ENCODE measurements around the gene NPAS3. TPM values are rescaled to one million over a fixed set of nuclear protein-coding genes. Genes with fewer than 3 reads are reported as not detected.

The NPAS3 gene
- total RNA-seq, 1 experiment from 2014 or later = 0.36 TPM

GRCh38 chr14:33834466-33835260 is 896.0 kb downstream of the NPAS3 start:
- Histone ChIP-seq H3K4me1 (ENCODE audit: insufficient read depth, low read length) (no peaks in the 10 kb centered on the region), H3F3A (ENCODE audit: low read length, unreplicated experiment) (no peaks in the 10 kb centered on the region), H2AFZ (ENCODE audit: low read length) (no peak overlapping the region), H3K4me3 (ENCODE audit: low read length) (no peak overlapping the region), H3K9ac (ENCODE audit: low read length) (no peak overlapping the region), H4K20me1 (ENCODE audit: low read length) (no peaks in the 10 kb centered on the region), H3K79me2 (ENCODE audit: low read length) (no peaks in the 10 kb centered on the region), H3K36me3 (ENCODE audit: low read depth, low read length) (no peaks in the 10 kb centered on the region), H3K9me3 (ENCODE audit: low read length) (no peaks in the 10 kb centered on the region), H3K9me2 (replicated peaks; ENCODE audit: low read length) (no peaks in the 10 kb centered on the region), H3K27ac (ENCODE audit: low read length) (no peak overlapping the region), H3K4me2 (ENCODE audit: low read length) (no peak overlapping the region), H3K27me3 (ENCODE audit: low read length) (no peaks in the 10 kb centered on the region)
- intact Hi-C loops (cut with micrococcal nuclease) = loop anchor here (5.0 kb wide), 1 partner anchor 1257 kb away; no protein-coding TSS in a partner anchor
- no peak for ATAC-seq
- CTCF ChIA-PET = interaction anchor here (1.2 kb wide), 1 partner anchor 488 kb away, joined by 4 read pairs; no protein-coding TSS in a partner anchor
- DNase-seq = no peak
- TF ChIP-seq CTCF (conservative IDR thresholded peaks at IDR 0.05; ENCODE audit: low read depth, low read length) (no peak), EZH2 (IDR thresholded peaks at IDR 0.05; ENCODE audit: low read length, unreplicated experiment) (no peak), EZH2phosphoT487 (IDR thresholded peaks at IDR 0.05; ENCODE audit: borderline replicate concordance, low read length) (no peak)
- BruUV-seq (replicated peaks) = no TSS peak
- POLR2A ChIA-PET (ENCODE audit: unreplicated experiment) = no interaction called here

GRCh38 chr14:33835261-33835655 is 896.6 kb downstream of the NPAS3 start:
- Histone ChIP-seq H3K4me1 (ENCODE audit: insufficient read depth, low read length) (no peaks in the 10 kb centered on the region), H3K9ac (ENCODE audit: low read length) (no peak overlapping the region), H3K36me3 (ENCODE audit: low read depth, low read length) (no peaks in the 10 kb centered on the region), H3K27me3 (ENCODE audit: low read length) (no peaks in the 10 kb centered on the region), H3K4me3 (ENCODE audit: low read length) (no peak overlapping the region), H3F3A (ENCODE audit: low read length, unreplicated experiment) (no peaks in the 10 kb centered on the region), H3K27ac (ENCODE audit: low read length) (no peak overlapping the region), H3K4me2 (ENCODE audit: low read length) (no peak overlapping the region), H3K9me3 (ENCODE audit: low read length) (no peaks in the 10 kb centered on the region), H4K20me1 (ENCODE audit: low read length) (no peaks in the 10 kb centered on the region), H2AFZ (ENCODE audit: low read length) (no peak overlapping the region), H3K79me2 (ENCODE audit: low read length) (no peaks in the 10 kb centered on the region), H3K9me2 (replicated peaks; ENCODE audit: low read length) (no peaks in the 10 kb centered on the region)
- BruUV-seq (replicated peaks) = no TSS peak
- ChIA-PET POLR2A (ENCODE audit: unreplicated experiment) (no interaction called here), CTCF (no interaction called here)
- TF ChIP-seq EZH2 (IDR thresholded peaks at IDR 0.05; ENCODE audit: low read length, unreplicated experiment) (no peak), EZH2phosphoT487 (IDR thresholded peaks at IDR 0.05; ENCODE audit: borderline replicate concordance, low read length) (no peak), CTCF (conservative IDR thresholded peaks at IDR 0.05; ENCODE audit: low read depth, low read length) (no peak)
- ATAC-seq = no peak
- DNase-seq = no peak
- intact Hi-C loops (cut with micrococcal nuclease) = loop anchor here (5.0 kb wide), 1 partner anchor 1258 kb away; no protein-coding TSS in a partner anchor

GRCh38 chr14:33835677-33836076 is 897.0 kb downstream of the NPAS3 start:
- intact Hi-C loops (cut with micrococcal nuclease) = loop anchor here (5.0 kb wide), 1 partner anchor 1258 kb away; no protein-coding TSS in a partner anchor
- ATAC-seq = no peak
- POLR2A ChIA-PET (ENCODE audit: unreplicated experiment) = no interaction called here

More at GRCh38 chr14:33835677-33836076, 897.0 kb downstream of the NPAS3 start:
- H3K9me3 ChIP-seq (ENCODE audit: low read length) = no peaks in the 10 kb centered on the region
- no peak overlapping the region for H2AFZ ChIP-seq (ENCODE audit: low read length)
- CTCF ChIA-PET = no interaction called here
- H3K27ac ChIP-seq (ENCODE audit: low read length) = no peak overlapping the region
- H3K4me1 ChIP-seq (ENCODE audit: insufficient read depth, low read length) = no peaks in the 10 kb centered on the region
- no peak overlapping the region for H3K9ac ChIP-seq (ENCODE audit: low read length)
- no peaks in the 10 kb centered on the region for H3K79me2 ChIP-seq (ENCODE audit: low read length)
- H3K9me2 ChIP-seq (replicated peaks; ENCODE audit: low read length) = no peaks in the 10 kb centered on the region
- no peaks in the 10 kb centered on the region for H3K27me3 ChIP-seq (ENCODE audit: low read length)
- no peaks in the 10 kb centered on the region for H4K20me1 ChIP-seq (ENCODE audit: low read length)
- no peak for DNase-seq
- H3K36me3 ChIP-seq (ENCODE audit: low read depth, low read length) = no peaks in the 10 kb centered on the region
- no peak overlapping the region for H3K4me2 ChIP-seq (ENCODE audit: low read length)
- no peak overlapping the region for H3K4me3 ChIP-seq (ENCODE audit: low read length)
- H3F3A ChIP-seq (ENCODE audit: low read length, unreplicated experiment) = no peaks in the 10 kb centered on the region
- no TSS peak for BruUV-seq (replicated peaks)
- no peak for TF ChIP-seq EZH2 (IDR thresholded peaks at IDR 0.05; ENCODE audit: low read length, unreplicated experiment)
- TF ChIP-seq CTCF (conservative IDR thresholded peaks at IDR 0.05; ENCODE audit: low read depth, low read length) = no peak
- TF ChIP-seq EZH2phosphoT487 (IDR thresholded peaks at IDR 0.05; ENCODE audit: borderline replicate concordance, low read length) = no peak

Data from PC-3 (cell line).